Astrocyte (in vitro differentiated cells and primary cell): ENCODE results near the gene EIF4B. TPM values are rescaled to one million over a fixed set of nuclear protein-coding genes. Genes with fewer than 3 reads are reported as not detected.

Source experiments
- DNase-seq: peaks from one replicate; pipeline ENCODE4 v3.0.0-alpha.2; 2010; ENCODE audit warnings: low read depth
- FAIRE-seq: peaks from 2 replicates; lab custom pipeline; 2011; peaks lifted over from hg19 to GRCh38; lab: Jason Lieb, UNC
- H2AFZ ChIP-seq: 2 replicates; pipeline ENCODE4 v1.6.0; 2012; ENCODE audit warnings: low read depth, low read length, inconsistent platforms
- H3K27ac ChIP-seq: 2 replicates; pipeline ENCODE4 v1.5.1; 2011; ENCODE audit warnings: low read depth, low read length, inconsistent platforms
- H3K27me3 ChIP-seq: 2 replicates; pipeline ENCODE4 v1.6.0; 2011; ENCODE audit warnings: low read length, inconsistent platforms; ENCODE audit not compliant: insufficient read depth
- H3K36me3 ChIP-seq: 2 replicates; pipeline ENCODE4 v1.5.1; 2011; ENCODE audit warnings: low read length, inconsistent platforms; ENCODE audit not compliant: insufficient read depth
- H3K4me1 ChIP-seq: 2 replicates; pipeline ENCODE4 v1.5.1; 2011; ENCODE audit warnings: low read length, inconsistent platforms; ENCODE audit not compliant: insufficient read depth
- H3K4me2 ChIP-seq: 2 replicates; pipeline ENCODE4 v1.6.0; 2012; ENCODE audit warnings: low read length, inconsistent platforms
- H3K4me3 ChIP-seq: 2 replicates; pipeline ENCODE4 v1.5.1; 2011; ENCODE audit warnings: low read depth, mild to moderate bottlenecking, low read length, inconsistent platforms; ENCODE audit not compliant: insufficient read depth
- H3K79me2 ChIP-seq: 2 replicates; pipeline ENCODE4 v1.6.0; 2012; ENCODE audit warnings: mild to moderate bottlenecking, low read length, inconsistent platforms; ENCODE audit not compliant: insufficient read depth
- H3K9ac ChIP-seq: 2 replicates; pipeline ENCODE4 v1.6.0; 2012; ENCODE audit warnings: mild to moderate bottlenecking, low read length, inconsistent platforms
- H3K9me3 ChIP-seq: 2 replicates; pipeline ENCODE4 v1.5.1; 2012; ENCODE audit warnings: low read depth, mild to moderate bottlenecking, low read length, inconsistent platforms; ENCODE audit not compliant: insufficient read depth
- H4K20me1 ChIP-seq: 2 replicates; pipeline ENCODE4 v1.6.0; 2012; ENCODE audit warnings: low read length, inconsistent platforms; ENCODE audit not compliant: insufficient read depth
- H3K27ac Mint-ChIP-seq: one replicate; pipeline ENCODE4 v1.8.0; 2021; ENCODE audit warnings: mild to moderate bottlenecking, mixed read lengths; ENCODE audit not compliant: unreplicated experiment
- H3K27me3 Mint-ChIP-seq: one replicate; pipeline ENCODE4 v1.8.0; 2021; ENCODE audit warnings: low read depth, mixed read lengths; ENCODE audit not compliant: unreplicated experiment
- H3K36me3 Mint-ChIP-seq: one replicate; pipeline ENCODE4 v1.8.0; 2021; ENCODE audit warnings: low read depth, mixed read lengths; ENCODE audit not compliant: unreplicated experiment
- H3K4me1 Mint-ChIP-seq: one replicate; pipeline ENCODE4 v1.8.0; 2021; ENCODE audit warnings: low read depth, mixed read lengths; ENCODE audit not compliant: unreplicated experiment
- H3K4me3 Mint-ChIP-seq: one replicate; pipeline ENCODE4 v1.8.0; 2021; ENCODE audit warnings: mild to moderate bottlenecking, moderate library complexity, mixed read lengths; ENCODE audit not compliant: unreplicated experiment
- H3K9me3 Mint-ChIP-seq: one replicate; pipeline ENCODE4 v1.8.0; 2021; ENCODE audit warnings: mild to moderate bottlenecking, mixed read lengths; ENCODE audit not compliant: unreplicated experiment
- EZH2 ChIP-seq: IDR thresholded peaks from 2 replicates; pipeline ENCODE4 v1.6.1; 2012; ENCODE audit warnings: mild to moderate bottlenecking, low read length, inconsistent platforms; ENCODE audit not compliant: insufficient read depth
- total RNA-seq: library from RNA; stranded (reverse); gene quantifications from 2 replicates; pipeline ENCODE4 v1.2.1, GENCODE V29; 2021
- TF ChIP-seq, protein P1 (sequence below): IDR thresholded peaks from 2 replicates; pipeline ENCODE4 v1.5.1; 2011; ENCODE audit warnings: low read depth, mild to moderate bottlenecking, inconsistent platforms, low read length, moderate library complexity; ENCODE audit not compliant: insufficient read depth

Gene EIF4B
- total RNA-seq, 1 donor from 2014 or later, result 242 TPM

DNA sequence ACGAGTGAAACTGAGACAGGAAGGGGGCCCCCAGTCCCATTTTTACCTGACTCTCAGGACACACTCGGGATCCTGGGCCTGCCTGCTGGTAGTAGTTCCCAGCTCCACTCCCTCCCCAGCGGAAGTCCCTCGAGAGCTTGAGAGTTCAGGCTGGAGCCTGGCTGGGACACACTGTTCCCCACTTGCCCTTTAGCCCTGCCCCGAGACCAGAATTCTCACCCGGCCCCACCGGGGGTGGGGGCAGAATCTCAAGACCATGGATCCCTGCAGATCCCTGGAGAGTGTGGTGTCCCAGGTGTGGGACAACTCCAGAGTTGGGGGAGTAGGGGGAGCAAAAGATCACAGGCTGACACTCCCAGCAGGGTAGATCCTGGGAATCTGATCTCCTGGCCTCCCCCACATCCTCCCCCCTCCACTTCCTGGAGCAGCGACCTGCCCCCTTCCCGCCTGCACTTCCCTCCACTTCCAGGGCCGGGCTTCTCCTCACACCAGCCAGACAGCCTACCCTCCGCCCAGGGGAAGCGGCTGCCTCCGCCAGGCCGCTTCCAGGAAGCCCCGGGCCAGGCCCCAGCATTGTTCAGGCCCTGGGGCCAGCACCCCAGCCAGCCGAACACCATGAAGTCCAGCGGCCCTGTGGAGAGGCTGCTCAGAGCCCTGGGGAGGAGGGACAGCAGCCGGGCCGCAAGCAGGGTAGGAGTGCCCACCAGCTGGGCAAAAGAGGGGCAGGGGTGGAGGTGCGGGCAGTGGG is 43.5 kb downstream of the EIF4B start, which contains the start of gene TNS2:
TSS of gene TNS2 (plus strand) at position 495 of the 748 bp plus-strand sequence. CDS start at position 616, 121 bp downstream.
- DNase-seq (no peak), FAIRE-seq (no peak)
- peaks cover under 1% of the 10 kb centered on the region for H3K36me3 Mint-ChIP-seq
- Histone ChIP-seq H3K9me3 (no peaks in the 10 kb centered on the region), H4K20me1 (peaks cover 11% of the 10 kb centered on the region), H3K4me3 (peak within 1 kb of the TSS; percentile 54), H2AFZ (no peak within 1 kb of the TSS), H3K36me3 (no peaks in the 10 kb centered on the region), H3K4me1 (peaks cover 78% of the 10 kb centered on the region), H3K4me2 (peak within 1 kb of the TSS; percentile 94), H3K79me2 (peaks cover 32% of the 10 kb centered on the region), H3K9ac (peak within 1 kb of the TSS; percentile 79), H3K27ac (peak within 1 kb of the TSS; percentile 27), H3K27me3 (no peaks in the 10 kb centered on the region)
- peaks cover 1% of the 10 kb centered on the region for H3K9me3 Mint-ChIP-seq
- peaks cover 50% of the 10 kb centered on the region for H3K4me1 Mint-ChIP-seq
- TF ChIP-seq EZH2, result no peak
- H3K27ac Mint-ChIP-seq, result peak within 1 kb of the TSS; percentile 77
- peak within 1 kb of the TSS; percentile 79 for H3K4me3 Mint-ChIP-seq
- no peaks in the 10 kb centered on the region for H3K27me3 Mint-ChIP-seq

DNA sequence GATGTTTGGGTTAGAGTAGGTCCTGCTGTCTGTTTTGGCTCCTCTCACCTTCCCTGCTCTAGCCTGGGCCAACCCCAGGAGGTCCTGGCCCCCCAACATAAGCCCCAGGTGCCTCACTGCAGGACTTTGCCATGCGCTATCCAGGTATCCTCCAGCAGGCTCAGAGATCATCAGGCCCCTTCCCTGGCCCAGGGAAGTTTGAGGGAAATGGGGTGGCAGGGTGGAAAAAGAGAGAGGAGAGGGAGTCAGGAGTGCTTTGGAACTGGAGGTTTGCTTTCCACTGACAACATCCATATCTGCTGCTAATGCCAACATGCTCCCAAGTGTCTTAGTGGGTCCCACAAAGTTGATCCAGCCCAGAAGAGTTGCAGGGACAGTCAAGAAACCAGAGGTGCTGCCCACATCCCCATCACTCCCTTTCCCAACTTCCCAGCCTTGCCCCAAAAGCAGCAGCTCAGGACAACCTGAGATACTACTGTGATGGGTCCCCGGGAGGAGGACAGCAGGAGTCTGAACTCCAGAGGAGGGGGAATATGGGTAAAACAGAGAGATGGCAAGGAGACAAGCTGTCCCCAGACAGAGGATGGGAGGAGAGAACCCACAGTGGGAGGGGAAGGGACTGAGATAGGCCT is 44.3 kb downstream of the EIF4B start:
- H3K27ac ChIP-seq, result peak overlapping the region; percentile 27
- FAIRE-seq, result no peak
- no peak overlapping the region for H3K27ac Mint-ChIP-seq

More for the DNA sequence above, 44.3 kb downstream of the EIF4B start:
- peaks cover 32% of the 10 kb centered on the region for H3K79me2 ChIP-seq
- H3K4me3 ChIP-seq, result peak overlapping the region; percentile 54
- peaks cover 2% of the 10 kb centered on the region for H3K36me3 Mint-ChIP-seq
- H3K9me3 Mint-ChIP-seq, result no peaks in the 10 kb centered on the region
- no peak overlapping the region for H2AFZ ChIP-seq
- H3K27me3 ChIP-seq, result no peaks in the 10 kb centered on the region
- H3K36me3 ChIP-seq, result no peaks in the 10 kb centered on the region
- H3K9ac ChIP-seq, result peak overlapping the region; percentile 79
- H3K4me1 ChIP-seq, result peaks cover 77% of the 10 kb centered on the region
- H3K4me1 Mint-ChIP-seq, result peaks cover 45% of the 10 kb centered on the region
- H3K27me3 Mint-ChIP-seq, result no peaks in the 10 kb centered on the region
- TF ChIP-seq, protein P1, sequence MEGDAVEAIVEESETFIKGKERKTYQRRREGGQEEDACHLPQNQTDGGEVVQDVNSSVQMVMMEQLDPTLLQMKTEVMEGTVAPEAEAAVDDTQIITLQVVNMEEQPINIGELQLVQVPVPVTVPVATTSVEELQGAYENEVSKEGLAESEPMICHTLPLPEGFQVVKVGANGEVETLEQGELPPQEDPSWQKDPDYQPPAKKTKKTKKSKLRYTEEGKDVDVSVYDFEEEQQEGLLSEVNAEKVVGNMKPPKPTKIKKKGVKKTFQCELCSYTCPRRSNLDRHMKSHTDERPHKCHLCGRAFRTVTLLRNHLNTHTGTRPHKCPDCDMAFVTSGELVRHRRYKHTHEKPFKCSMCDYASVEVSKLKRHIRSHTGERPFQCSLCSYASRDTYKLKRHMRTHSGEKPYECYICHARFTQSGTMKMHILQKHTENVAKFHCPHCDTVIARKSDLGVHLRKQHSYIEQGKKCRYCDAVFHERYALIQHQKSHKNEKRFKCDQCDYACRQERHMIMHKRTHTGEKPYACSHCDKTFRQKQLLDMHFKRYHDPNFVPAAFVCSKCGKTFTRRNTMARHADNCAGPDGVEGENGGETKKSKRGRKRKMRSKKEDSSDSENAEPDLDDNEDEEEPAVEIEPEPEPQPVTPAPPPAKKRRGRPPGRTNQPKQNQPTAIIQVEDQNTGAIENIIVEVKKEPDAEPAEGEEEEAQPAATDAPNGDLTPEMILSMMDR, result no peak
- TF ChIP-seq EZH2, result no peak
- DNase-seq, result no peak
- H3K9me3 ChIP-seq, result no peaks in the 10 kb centered on the region
- H3K4me3 Mint-ChIP-seq, result peak overlapping the region; percentile 74
- H4K20me1 ChIP-seq, result peaks cover 11% of the 10 kb centered on the region
- H3K4me2 ChIP-seq, result peak overlapping the region; percentile 94
